Mesodermal cell (in vitro differentiated cells): ENCODE data around the gene POP4.

ENCODE experiments used
- H3K27ac ChIP-seq: 2 replicates; pipeline ENCODE4 v1.7.0; 2013; ENCODE audit warnings: mild to moderate bottlenecking, low read depth, low read length, moderate library complexity; ENCODE audit not compliant: severe bottlenecking
- H3K36me3 ChIP-seq: 2 replicates; pipeline ENCODE4 v1.7.1; 2013; ENCODE audit warnings: mild to moderate bottlenecking, low read length, moderate library complexity; ENCODE audit not compliant: control insufficient read depth, insufficient read depth
- H3K4me1 ChIP-seq: one replicate; pipeline ENCODE4 v1.7.1; 2013; ENCODE audit warnings: mild to moderate bottlenecking, low read length; ENCODE audit not compliant: insufficient read depth, control insufficient read depth, poor library complexity, severe bottlenecking
- H3K4me3 ChIP-seq: 2 replicates; pipeline ENCODE4 v1.7.0; 2013; ENCODE audit warnings: low read length, control low read depth, mild to moderate bottlenecking; ENCODE audit not compliant: insufficient read depth, poor library complexity, severe bottlenecking; ENCODE audit errors: extremely low read depth
- H3K9me3 ChIP-seq: 2 replicates; pipeline ENCODE4 v1.7.1; 2013; ENCODE audit warnings: mild to moderate bottlenecking, low read length, moderate library complexity; ENCODE audit not compliant: control insufficient read depth
- WGBS, 2 experiments: methylation state at CpG; one replicate each; pipeline ENCODE4 v1.1.5; 2013; ENCODE audit warnings: missing lambda C conversion rate in 2 of 2; ENCODE audit not compliant: insufficient coverage in 2 of 2; 5-methylcytosine and 5-hydroxymethylcytosine counted together

Gene POP4

GRCh38 chr19:29566496-29567054 lies 39.5 kb upstream of the POP4 start:
- WGBS, 2 experiments = 82 to 91% methylated on average over 1 to 3 of the region's 3 CpGs
- no peak overlapping the region for H3K4me3 ChIP-seq
- no peaks in the 10 kb centered on the region for H3K4me1 ChIP-seq
- no peaks in the 10 kb centered on the region for H3K36me3 ChIP-seq
- no peak overlapping the region for H3K27ac ChIP-seq
- no peaks in the 10 kb centered on the region for H3K9me3 ChIP-seq

GRCh38 chr19:29567366-29567915 lies 38.6 kb upstream of the POP4 start:
- Histone ChIP-seq H3K27ac (no peak overlapping the region), H3K4me1 (no peaks in the 10 kb centered on the region), H3K4me3 (no peak overlapping the region), H3K9me3 (no peaks in the 10 kb centered on the region), H3K36me3 (no peaks in the 10 kb centered on the region)
- WGBS, 2 experiments = 71 to 88% methylated on average over 1 to 2 of the region's 2 CpGs

DNA sequence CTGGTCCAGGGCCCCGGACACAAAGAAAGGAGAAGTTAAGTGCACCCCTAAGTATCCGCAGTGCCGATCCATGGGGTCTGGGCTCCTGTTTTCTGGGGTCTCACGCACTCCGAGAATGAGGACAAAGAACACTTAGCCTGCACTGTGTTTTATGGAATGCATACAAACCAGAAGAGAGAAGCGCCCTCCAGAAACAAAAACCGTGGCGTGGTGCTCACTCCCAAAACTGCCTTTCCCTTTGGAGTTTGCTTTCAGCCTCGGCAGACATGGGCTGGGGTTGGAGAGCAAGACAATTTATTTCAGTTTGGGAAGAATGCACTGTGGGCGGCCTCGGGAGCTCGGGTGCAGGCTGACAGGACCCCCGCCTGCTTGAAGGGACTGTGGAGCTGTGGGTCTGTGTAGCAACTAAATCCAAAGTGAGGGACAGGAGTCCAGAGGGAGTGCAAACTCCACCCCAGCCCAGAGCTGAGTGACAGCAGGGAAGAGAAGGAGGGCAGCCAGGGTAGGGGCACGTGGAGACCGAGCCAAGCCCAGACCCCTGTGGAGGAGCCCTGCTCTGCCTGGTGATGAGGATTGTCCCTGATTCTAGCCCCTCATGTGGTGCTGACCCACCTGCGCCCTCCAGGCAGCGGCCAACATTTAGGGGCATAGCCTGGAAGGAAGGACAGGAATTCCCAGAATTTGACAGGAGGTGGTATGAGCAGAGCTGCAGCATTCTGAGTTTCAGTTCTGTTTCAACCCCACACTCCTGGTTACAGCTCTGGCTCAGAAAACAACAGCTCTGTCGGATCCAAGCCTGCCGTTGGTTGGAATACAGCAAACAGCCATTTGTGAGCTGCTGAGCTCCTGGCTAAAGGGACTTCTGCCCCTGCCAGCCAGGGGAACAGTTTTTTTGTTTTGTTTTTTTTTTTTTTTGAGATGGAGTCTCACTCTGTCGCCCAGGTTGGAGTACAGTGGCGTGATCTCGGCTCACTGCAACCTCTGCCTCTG lies 37.8 kb upstream of the POP4 start:
- 78 to 80% methylated on average over 18 to 20 of the region's 22 CpGs for WGBS, 2 experiments
- H3K4me3 ChIP-seq = no peak overlapping the region
- H3K4me1 ChIP-seq = no peaks in the 10 kb centered on the region
- H3K36me3 ChIP-seq = no peaks in the 10 kb centered on the region
- H3K27ac ChIP-seq = no peak overlapping the region
- no peaks in the 10 kb centered on the region for H3K9me3 ChIP-seq

GRCh38 chr19:29569038-29569911 lies 36.8 kb upstream of the POP4 start:
- Histone ChIP-seq H3K4me3 (no peak overlapping the region), H3K4me1 (no peaks in the 10 kb centered on the region), H3K9me3 (no peaks in the 10 kb centered on the region), H3K27ac (no peak overlapping the region), H3K36me3 (no peaks in the 10 kb centered on the region)
- WGBS, 2 experiments = 82 to 86% methylated on average over 9 of the region's 9 CpGs

- no peaks in the 10 kb centered on the region for H3K9me3 ChIP-seq
These were observed 34.9 kb upstream of the POP4 start for GRCh38 chr19:29571181-29571580.

GRCh38 chr19:29573486-29573885 lies 32.6 kb upstream of the POP4 start:
- WGBS, 2 experiments = 90 to 92% methylated on average over 2 to 5 of the region's 7 CpGs
- H3K27ac ChIP-seq = no peak overlapping the region
- H3K4me1 ChIP-seq = no peaks in the 10 kb centered on the region
- no peaks in the 10 kb centered on the region for H3K9me3 ChIP-seq
- no peak overlapping the region for H3K4me3 ChIP-seq
- no peaks in the 10 kb centered on the region for H3K36me3 ChIP-seq

More at GRCh38 chr19:29571181-29571580, 34.9 kb upstream of the POP4 start:
- Histone ChIP-seq H3K27ac (no peak overlapping the region), H3K4me1 (no peaks in the 10 kb centered on the region), H3K4me3 (no peak overlapping the region), H3K36me3 (no peaks in the 10 kb centered on the region)
- WGBS, 2 experiments = 87 to 96% methylated on average over 3 of the region's 6 CpGs

- H3K9me3 ChIP-seq = no peaks in the 10 kb centered on the region
- no peaks in the 10 kb centered on the region for H3K36me3 ChIP-seq
- H3K4me3 ChIP-seq = no peak overlapping the region
- no peak overlapping the region for H3K27ac ChIP-seq
- WGBS, 2 experiments = 100% methylated on average over 1 of the region's 3 CpGs; no CpG with 5 or more reads in 1 of the 2 experiments
- H3K4me1 ChIP-seq = no peaks in the 10 kb centered on the region
These were observed 31.6 kb upstream of the POP4 start for GRCh38 chr19:29574510-29574909.

GRCh38 chr19:29576046-29576606 lies 30.0 kb upstream of the POP4 start:
- no peaks in the 10 kb centered on the region for H3K4me1 ChIP-seq
- WGBS, 2 experiments = 40 to 43% methylated on average over 9 of the region's 14 CpGs
- no peak overlapping the region for H3K27ac ChIP-seq

DNA sequence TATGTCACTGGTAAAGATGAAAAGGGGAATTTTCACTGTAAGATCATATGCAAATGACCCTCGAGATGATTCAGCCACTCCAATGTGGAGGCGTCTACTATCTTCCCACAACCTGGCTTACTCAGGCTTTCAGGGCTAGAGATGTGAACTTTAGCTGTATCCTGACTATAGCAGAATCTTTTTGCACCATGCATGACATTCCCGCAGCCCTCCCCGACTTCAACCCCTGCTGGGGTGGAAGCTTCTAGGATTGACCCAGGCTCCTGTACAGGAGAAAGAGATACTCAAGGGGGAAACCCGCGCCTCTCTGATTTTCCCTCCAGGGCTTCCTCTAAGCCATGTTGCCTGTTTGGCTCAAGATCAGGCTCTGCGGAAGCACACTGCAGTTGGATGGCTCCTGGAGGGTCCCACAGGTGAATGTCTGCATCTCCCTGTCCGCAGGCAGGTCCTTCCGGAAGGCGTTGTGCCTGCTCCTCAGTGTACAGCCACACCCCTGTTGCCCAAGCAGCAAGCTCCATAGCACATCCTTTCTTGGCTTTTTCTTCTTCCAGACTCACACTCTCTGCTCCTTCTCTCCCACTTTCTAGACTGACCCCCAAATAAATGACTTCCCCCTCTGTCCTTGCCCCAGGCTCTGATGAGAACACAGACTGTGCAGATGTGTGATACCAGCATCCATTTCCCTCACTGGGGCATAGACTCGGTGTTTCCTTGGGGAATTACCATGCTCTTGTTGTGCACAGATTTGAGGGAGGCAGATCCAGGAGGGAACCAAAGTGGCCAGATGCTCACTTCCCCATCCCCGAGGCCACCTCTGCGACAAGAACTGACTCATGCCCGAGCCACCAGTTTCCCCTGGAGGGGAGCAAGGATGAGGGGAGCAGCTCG lies 29.1 kb upstream of the POP4 start:
- Histone ChIP-seq H3K4me3 (no peak overlapping the region), H3K9me3 (no peaks in the 10 kb centered on the region), H3K4me1 (no peaks in the 10 kb centered on the region), H3K27ac (no peak overlapping the region), H3K36me3 (no peaks in the 10 kb centered on the region)
- WGBS, 2 experiments = 64 to 77% methylated on average over 13 to 14 of the region's 15 CpGs

More at GRCh38 chr19:29576046-29576606, 30.0 kb upstream of the POP4 start:
- Histone ChIP-seq H3K9me3 (no peaks in the 10 kb centered on the region), H3K4me3 (no peak overlapping the region), H3K36me3 (no peaks in the 10 kb centered on the region)
